Peyer's patch (tissue), 4 donors: ENCODE measurements around the gene TMEFF2. TPM values are rescaled to one million over a fixed set of nuclear protein-coding genes. Genes with fewer than 3 reads are reported as not detected.

ENCODE experiments used
- DNase-seq, 3 donors: peaks; one replicate each; pipeline ENCODE4 v3.0.0-alpha.2; 2017 to 2019
- H3K27ac ChIP-seq, 4 donors: fragments of 200-600 bp; sonication (generic); one replicate each; pipeline ENCODE4 v1.5.1; 2016 to 2019
- H3K27me3 ChIP-seq, 2 donors: fragments of 200-600 bp; sonication (generic); one replicate each; pipeline ENCODE4 v1.5.1; 2019
- H3K36me3 ChIP-seq, 3 donors: fragments of 200-600 bp; sonication (generic); one replicate each; pipeline ENCODE4 v1.5.1; 2016 to 2019
- H3K4me1 ChIP-seq, 4 donors: fragments of 200-600 bp; sonication (generic); one replicate each; pipeline ENCODE4 v1.5.1; 2016 to 2019
- H3K4me3 ChIP-seq, 4 donors: fragments of 200-600 bp; sonication (generic); 1 replicate in 3 of 4; 2 replicates in 1 of 4; pipeline ENCODE4 v1.5.1; 2016 to 2019; ENCODE audit warnings: mild to moderate bottlenecking in 1 of 4
- H3K9me3 ChIP-seq, 4 donors: fragments of 200-600 bp; sonication (generic); one replicate each; pipeline ENCODE4 v1.5.1; 2016 to 2019; ENCODE audit warnings: mild to moderate bottlenecking in 1 of 4
- POLR2A ChIP-seq, 2 donors: fragments of 450-650 bp; IDR thresholded peaks; one replicate each; pipeline ENCODE4 v1.5.1; 2017; ENCODE audit warnings: antibody characterized with exemption in 2 of 2, mild to moderate bottlenecking in 2 of 2, moderate library complexity in 2 of 2
- total RNA-seq, 4 donors: library from RNA; depleted of rRNA; stranded (reverse); fragments of >200 nt; gene quantifications; one replicate each; pipeline ENCODE4 v1.1.0, GENCODE V29; 2016
- TF ChIP-seq, protein P1 (sequence below), 6 experiments: fragments of 450-650 bp in 4 of 6; fragments of 200-600 bp in 2 of 6; sonication (generic) in 1 of 6; IDR thresholded peaks; one replicate each; pipeline ENCODE4 v1.5.1; 2017 to 2019; ENCODE audit warnings: antibody characterized with exemption in 6 of 6, mild to moderate bottlenecking in 3 of 6, moderate library complexity in 1 of 6

TMEFF2 gene
- total RNA-seq, 4 donors from 2014 or later, result 0.35 to 1.6 (median 0.68) TPM

DNA sequence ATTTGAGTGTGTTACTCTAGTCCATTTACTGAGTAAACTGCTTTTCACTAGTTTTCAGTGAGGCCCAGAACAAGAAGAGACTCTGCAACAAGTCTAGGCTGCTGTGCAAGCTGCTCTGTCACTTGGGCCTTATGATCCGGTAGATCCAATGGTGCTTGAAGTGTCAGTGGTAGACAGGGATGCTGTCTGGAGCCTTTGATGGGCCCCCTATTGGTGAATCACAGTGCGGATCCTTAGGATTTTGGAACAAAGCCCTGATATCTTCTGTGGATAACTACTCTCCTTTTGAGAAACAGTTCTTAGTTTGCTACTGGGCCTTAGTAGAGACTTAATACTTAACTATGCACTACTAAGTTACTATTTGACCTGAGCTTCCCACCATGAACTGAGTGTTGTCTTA lies 150.2 kb downstream of the TMEFF2 start:
- Histone ChIP-seq H3K4me3 (no peak overlapping the region), H3K27me3 (no peaks in the 10 kb centered on the region), H3K9me3 (no peaks in the 10 kb centered on the region), H3K36me3 (no peaks in the 10 kb centered on the region), H3K27ac (no peak overlapping the region), H3K4me1 (no peaks in the 10 kb centered on the region)
- DNase-seq, result no peak
- no peak for TF ChIP-seq POLR2A (IDR thresholded peaks at IDR 0.05)
- TF ChIP-seq, protein P1, sequence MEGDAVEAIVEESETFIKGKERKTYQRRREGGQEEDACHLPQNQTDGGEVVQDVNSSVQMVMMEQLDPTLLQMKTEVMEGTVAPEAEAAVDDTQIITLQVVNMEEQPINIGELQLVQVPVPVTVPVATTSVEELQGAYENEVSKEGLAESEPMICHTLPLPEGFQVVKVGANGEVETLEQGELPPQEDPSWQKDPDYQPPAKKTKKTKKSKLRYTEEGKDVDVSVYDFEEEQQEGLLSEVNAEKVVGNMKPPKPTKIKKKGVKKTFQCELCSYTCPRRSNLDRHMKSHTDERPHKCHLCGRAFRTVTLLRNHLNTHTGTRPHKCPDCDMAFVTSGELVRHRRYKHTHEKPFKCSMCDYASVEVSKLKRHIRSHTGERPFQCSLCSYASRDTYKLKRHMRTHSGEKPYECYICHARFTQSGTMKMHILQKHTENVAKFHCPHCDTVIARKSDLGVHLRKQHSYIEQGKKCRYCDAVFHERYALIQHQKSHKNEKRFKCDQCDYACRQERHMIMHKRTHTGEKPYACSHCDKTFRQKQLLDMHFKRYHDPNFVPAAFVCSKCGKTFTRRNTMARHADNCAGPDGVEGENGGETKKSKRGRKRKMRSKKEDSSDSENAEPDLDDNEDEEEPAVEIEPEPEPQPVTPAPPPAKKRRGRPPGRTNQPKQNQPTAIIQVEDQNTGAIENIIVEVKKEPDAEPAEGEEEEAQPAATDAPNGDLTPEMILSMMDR (IDR thresholded peaks at IDR 0.05), result no peak

DNA sequence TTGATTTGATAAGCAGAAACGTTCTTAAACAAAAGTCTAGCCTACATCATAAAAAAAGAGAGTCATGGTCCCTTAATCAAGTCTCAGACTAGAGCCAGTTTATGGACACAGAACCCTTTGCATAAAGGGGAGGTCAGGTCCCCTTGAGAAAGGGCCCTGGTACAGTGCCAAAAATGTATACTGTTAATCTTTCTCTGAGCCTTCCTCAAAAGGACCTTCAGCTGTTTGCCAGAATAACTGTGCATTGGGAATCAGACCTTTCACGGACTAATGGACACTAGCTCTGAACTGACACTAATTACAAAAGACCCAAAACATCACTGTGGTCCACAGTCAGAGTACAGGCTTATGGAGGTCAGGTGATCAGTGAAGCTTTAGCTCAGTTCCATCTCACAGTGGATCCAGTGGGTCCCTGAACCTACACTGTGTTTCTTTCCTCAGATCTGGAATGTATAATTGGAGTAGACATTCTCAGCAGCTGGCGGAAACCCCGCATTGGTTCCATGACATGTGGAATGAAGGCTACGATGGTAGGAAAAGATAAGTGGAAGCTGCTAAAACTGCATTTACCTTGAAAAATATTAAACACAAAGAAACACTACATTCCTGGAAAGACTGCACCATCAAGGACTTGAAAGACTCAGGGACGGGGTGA lies 151.4 kb downstream of the TMEFF2 start:
- Histone ChIP-seq H3K4me1 (no peaks in the 10 kb centered on the region), H3K4me3 (no peak overlapping the region), H3K9me3 (no peaks in the 10 kb centered on the region), H3K27me3 (no peaks in the 10 kb centered on the region), H3K27ac (no peak overlapping the region), H3K36me3 (no peaks in the 10 kb centered on the region)
- TF ChIP-seq, protein P1 (IDR thresholded peaks at IDR 0.05), result no peak
- TF ChIP-seq POLR2A (IDR thresholded peaks at IDR 0.05), result no peak
- DNase-seq, result no peak

DNA sequence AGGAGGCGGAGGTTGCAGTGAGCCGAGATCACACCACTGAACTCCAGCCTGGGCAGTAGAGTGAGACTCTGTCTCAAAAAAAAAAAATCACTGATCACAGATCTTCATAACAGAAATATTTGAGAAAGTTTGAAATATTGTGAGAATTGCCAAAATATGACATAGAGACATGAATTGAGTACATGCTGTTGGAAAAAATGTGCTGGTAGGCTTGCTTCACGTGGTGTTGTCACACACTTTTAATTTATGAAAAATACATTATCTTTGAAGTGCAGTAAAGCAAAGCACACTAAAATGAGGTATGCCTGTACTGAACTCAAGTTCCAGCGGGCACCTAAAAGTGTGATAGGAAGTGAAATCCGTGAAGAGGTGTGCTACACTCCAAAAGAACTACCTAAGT lies 152.6 kb downstream of the TMEFF2 start:
- H3K4me3 ChIP-seq, result no peak overlapping the region
- H3K27ac ChIP-seq, result no peak overlapping the region
- no peaks in the 10 kb centered on the region for H3K9me3 ChIP-seq
- no peak for TF ChIP-seq POLR2A (IDR thresholded peaks at IDR 0.05)
- TF ChIP-seq, protein P1 (IDR thresholded peaks at IDR 0.05), result no peak
- H3K4me1 ChIP-seq, result no peaks in the 10 kb centered on the region
- H3K27me3 ChIP-seq, result no peaks in the 10 kb centered on the region
- no peak for DNase-seq
- H3K36me3 ChIP-seq, result no peaks in the 10 kb centered on the region

DNA sequence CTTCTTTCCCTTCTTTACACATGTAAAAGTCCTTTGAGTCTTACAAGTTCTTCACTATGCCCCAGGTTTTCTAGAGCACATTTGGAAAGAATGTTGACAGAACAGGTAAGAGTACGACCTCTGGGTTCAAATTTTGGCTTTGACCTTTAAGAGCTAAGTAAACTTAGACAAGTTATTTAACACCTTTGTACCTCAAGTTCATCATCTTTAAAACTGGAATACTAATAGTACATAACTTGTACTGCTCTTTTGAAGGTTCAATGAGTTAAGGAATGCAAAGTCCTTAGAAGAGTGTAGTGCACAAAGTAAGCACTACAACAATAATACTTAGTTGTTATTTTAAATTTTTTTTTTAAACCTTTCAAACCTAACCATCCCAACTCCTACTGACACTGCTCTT lies 156.6 kb downstream of the TMEFF2 start:
- Histone ChIP-seq H3K36me3 (no peaks in the 10 kb centered on the region), H3K27me3 (no peaks in the 10 kb centered on the region), H3K4me3 (no peak overlapping the region), H3K9me3 (no peaks in the 10 kb centered on the region), H3K27ac (no peak overlapping the region), H3K4me1 (no peaks in the 10 kb centered on the region)
- no peak for DNase-seq
- no peak for TF ChIP-seq POLR2A (IDR thresholded peaks at IDR 0.05)
- TF ChIP-seq, protein P1 (IDR thresholded peaks at IDR 0.05), result no peak

DNA sequence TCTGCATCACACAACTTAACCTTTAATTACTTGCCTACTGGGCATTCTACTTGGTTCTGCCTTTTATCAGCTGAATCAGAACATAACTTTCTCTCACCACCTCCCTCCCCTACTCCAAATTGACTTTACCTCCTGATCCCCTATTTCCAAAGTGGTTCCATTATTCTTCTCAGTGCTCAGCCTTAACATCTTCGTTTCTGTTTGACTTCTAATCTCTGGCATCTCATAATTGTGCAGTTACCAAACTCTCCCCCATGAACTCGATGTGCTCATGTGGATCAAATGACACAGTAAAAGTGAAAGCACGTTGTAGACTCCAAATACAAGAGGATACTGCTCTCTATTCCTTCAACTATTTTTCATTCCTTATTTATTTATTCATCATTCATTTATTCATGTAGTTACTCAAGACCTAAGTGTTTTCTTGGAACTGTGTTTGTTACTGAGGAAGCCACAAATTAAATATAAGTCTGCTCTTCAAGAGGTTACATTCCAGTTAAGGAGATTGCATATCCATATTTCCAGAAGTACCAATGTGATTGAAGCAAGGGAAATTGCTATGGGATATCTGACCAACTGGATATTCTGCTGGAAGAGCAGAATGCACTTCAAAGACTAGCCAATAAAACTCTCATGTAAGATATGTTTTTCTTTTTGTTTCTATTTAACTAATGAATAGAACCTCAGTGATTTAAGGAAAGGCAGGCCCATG lies 158.8 kb downstream of the TMEFF2 start:
- Histone ChIP-seq H3K4me3 (no peak overlapping the region), H3K9me3 (no peaks in the 10 kb centered on the region)

More for the DNA sequence above, 158.8 kb downstream of the TMEFF2 start:
- Histone ChIP-seq H3K27me3 (no peaks in the 10 kb centered on the region), H3K27ac (no peak overlapping the region), H3K36me3 (no peaks in the 10 kb centered on the region), H3K4me1 (no peaks in the 10 kb centered on the region)
- TF ChIP-seq POLR2A (IDR thresholded peaks at IDR 0.05), result no peak
- TF ChIP-seq, protein P1 (IDR thresholded peaks at IDR 0.05), result no peak
- no peak for DNase-seq
